NCI-H1694 treated with DMSO at 0.1 percent for 48 hours (cell line): ENCODE data around the gene KLHDC3.

ENCODE experiments used
- DNase-seq: peaks from one replicate; lab custom pipeline; 2025; lab: John Stamatoyannopoulos, UW

Gene KLHDC3

DNA sequence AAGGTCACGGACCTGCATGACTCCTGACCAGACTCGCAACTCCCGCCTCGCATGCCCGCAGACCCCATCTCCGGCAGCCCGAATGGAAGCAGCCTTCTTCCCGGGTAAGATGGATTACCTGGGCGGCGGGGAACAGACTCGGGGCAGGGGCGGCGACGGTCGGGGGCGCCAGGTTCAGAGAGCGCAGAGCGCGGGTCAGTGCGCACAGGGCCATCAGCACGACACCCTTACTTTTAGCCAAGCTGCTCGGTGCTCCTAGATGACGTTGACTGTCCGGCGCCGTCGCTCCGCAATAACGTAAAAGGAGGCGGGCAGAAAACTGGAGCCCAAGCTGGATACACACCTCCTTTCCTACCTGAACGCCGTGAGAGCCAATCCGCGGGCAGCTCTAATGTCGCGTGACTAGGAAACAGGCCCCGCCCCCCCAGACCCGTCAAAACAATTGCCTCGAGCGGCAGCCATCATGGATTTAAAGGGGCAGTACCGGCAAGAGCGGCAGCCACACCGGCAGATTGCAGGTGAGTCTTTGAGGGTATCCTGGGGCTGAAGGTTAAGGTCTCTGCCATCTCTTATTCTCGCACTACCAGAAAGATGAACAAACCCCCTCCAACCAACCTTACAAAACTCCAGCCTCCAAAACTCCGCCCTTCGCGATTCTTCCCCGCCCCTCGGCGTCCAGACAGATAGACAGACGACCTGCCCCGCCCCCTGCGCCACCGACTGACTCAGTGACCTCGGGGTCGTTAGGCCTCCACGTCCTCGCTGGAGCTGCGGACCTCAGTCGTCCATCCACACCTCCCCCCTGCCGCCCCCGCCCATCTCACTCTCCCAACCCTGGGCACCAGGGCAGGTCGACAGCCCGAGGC is 45.4 kb downstream of the KLHDC3 start, which contains the start of the genes KLC4 and MRPL2:
Gene KLC4, plus strand, starts transcription at position 464 of the 866 bp plus-strand sequence. CDS start 1,705 bp downstream, outside the sequence.
Gene MRPL2, minus strand, starts transcription at position 267 of the 866 bp plus-strand sequence. Its CDS starts 53 bp downstream, at position 214.
- peak; percentile 94 for DNase-seq

DNA sequence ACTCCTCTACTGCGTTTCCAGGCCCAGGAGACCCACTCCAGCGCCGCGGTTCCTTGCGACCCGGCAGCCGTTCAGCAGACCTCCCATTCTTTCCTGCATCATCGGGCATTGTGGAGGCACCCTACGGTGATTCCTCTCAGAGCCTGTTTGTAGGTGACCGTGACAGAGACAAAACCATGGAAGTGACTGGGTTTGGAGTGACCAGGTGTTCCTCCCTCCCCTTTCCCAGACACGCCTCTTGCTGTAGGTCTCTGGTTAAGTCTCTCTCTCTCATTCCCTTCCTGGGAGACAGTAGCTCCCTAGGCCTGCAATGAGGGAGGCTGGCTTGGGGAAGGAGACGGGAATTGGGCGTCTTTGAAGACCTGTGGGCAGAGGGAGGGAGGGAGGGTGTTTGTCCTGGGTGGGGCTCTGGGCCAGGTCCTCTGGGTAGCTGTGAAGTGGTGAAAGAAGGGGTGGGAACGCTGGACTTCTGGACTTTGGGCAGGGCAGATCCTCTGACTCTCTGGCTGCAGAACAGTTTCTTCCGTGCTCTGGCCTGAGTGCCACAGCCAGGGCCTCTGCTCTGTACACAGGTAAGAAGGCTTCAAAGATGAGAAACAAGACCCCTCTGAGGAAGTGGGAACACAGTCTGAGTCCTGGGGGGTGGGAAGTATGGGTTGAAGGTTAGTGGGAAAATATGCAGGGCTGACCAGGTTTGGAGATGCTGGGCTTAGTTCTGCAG is 46.1 kb downstream of the KLHDC3 start:
- no peak for DNase-seq

DNA sequence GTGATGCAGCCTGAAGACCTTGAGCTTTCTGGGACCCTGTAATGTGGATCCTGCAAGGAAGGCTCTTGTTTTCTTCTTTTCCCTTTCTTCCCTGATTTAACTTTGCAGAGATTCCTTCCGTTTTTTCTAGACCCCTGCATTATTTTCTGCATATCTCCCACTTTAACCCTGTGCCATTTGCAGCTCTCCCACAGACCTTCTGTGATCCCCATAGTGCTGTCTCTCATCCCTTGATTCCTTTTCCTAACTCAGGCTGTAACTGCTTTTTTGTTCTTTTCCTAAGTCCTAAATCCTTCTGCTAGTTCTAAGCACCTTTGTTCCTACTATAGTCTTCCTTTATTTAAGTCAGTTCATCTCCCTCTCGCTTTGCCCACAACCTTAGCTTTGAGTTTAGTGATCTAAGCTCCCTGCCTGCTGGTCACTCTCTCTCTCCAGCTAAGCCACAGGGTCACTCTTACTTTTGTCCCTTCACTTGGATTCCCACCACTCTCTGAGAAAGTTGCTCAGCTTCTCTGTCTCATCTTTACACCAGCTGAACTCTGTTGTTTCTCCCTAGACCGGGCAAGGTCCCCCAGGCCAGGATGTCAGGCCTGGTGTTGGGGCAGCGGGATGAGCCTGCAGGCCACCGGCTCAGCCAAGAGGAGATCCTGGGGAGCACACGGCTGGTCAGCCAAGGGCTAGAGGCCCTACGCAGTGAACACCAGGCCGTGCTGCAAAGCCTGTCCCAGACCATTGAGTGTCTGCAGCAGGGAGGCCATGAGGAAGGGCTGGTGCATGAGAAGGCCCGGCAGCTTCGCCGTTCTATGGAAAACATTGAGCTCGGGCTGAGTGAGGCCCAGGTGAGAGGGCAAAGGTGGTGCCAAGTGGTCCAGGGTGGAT is 46.9 kb downstream of the KLHDC3 start:
- DNase-seq = no peak

GRCh38 chr6:43061861-43062260 is 47.8 kb downstream of the KLHDC3 start:
- DNase-seq = no peak

- no peak for DNase-seq
These were observed 48.8 kb downstream of the KLHDC3 start for GRCh38 chr6:43062818-43063217.

DNA sequence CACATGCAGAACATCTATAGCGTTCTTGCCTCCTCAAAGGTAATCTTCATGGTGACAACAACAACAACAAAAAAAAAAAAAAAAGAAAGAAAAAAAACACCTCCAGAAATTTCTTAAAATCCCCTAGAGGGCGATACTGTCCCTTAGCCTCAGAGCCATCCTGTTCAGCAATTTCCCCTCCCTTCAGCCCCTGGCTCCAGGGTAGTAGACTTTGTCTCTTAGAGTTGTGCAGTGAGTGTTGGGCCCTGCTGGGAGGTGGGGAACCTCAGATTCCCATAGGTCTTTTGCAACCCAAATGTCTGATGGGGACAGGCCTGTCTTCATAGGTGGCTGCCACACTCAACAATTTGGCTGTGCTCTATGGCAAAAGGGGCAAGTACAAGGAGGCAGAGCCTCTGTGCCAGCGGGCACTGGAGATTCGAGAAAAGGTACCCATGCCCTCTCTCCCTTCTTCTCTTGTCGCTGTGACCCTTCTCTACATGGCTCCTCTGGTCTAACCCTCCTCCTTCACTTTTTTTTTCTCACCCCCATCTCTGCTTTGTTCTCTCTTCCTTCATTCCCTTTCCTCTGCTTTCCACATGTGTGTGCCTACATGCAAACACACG is 56.1 kb downstream of the KLHDC3 start:
- DNase-seq = peak; percentile 57
